HepG2 (cell line): ENCODE data around the gene JHY. TPM values are rescaled to one million over a fixed set of nuclear protein-coding genes. Genes with fewer than 3 reads are reported as not detected.

Experiments used
- HIC2 ChIP-seq: sonication (generic); formaldehyde crosslinking; IDR thresholded peaks from 2 replicates; pipeline ENCODE4 v1.9.0; 2022; ENCODE audit warnings: low read depth, missing genetic modification reagents
- ZNF318 ChIP-seq: sonication (generic); formaldehyde crosslinking; IDR thresholded peaks from 2 replicates; pipeline ENCODE4 v1.4.0; 2020; ENCODE audit warnings: mild to moderate bottlenecking, missing genetic modification reagents
- polyA plus RNA-seq, 8 experiments: library from polyadenylated mRNA; depleted of rRNA in 3 of 8; stranded (reverse) in 7 of 8; unstranded in 1 of 8; fragments of >200 nt; fragmentation: Illumina TruSeq in 4 of 8; extraction: Trizol in 4 of 8; gene quantifications; 2 replicates each; pipeline versions ENCODE4 v1.2.1 to v1.2.3, GENCODE V29; 2011 to 2016; ENCODE audit warnings: low read depth in 4 of 8, missing spikeins in 1 of 8, mixed read lengths in 1 of 8; ENCODE audit not compliant: insufficient read depth in 1 of 8
- total RNA-seq, 5 experiments: library from RNA; depleted of rRNA; stranded (reverse); fragments of >200 nt; fragmentation: Illumina TruSeq; extraction: Trizol; gene quantifications; 2 replicates each; pipeline ENCODE4 v1.2.3, GENCODE V29; 2016; ENCODE audit warnings: low read depth in 1 of 5

The JHY gene
- total and polyA plus RNA-seq, 2 of the 13 experiments (the other 11 are each of a cell fraction or from before 2014, with no cell fraction given): not detected

GRCh38 chr11:122902951-122903350 is 20.4 kb downstream of the JHY start (continued):
- TF ChIP-seq ZNF318: no peak
- no peak for TF ChIP-seq HIC2 (CRISPR knock-in tag)
